Measurements from ENCODE around the gene SLC9A3.

SLC9A3 gene

GRCh38 chr5:472656-473550 is 51.3 kb downstream of the SLC9A3 start:
- peak; percentile 93 for DNase-seq

GRCh38 chr5:472076-472655 is 52.1 kb downstream of the SLC9A3 start:
- DNase-seq, result peak; percentile 52

- DNase-seq, result no peak
Measured at GRCh38 chr5:471750-472058, 52.5 kb downstream of the SLC9A3 start.

GRCh38 chr5:470961-471749 is 53.1 kb downstream of the SLC9A3 start:
- no peak for DNase-seq

GRCh38 chr5:469752-470483 is 54.3 kb downstream of the SLC9A3 start:
- DNase-seq, result no peak

GRCh38 chr5:468401-468800 is 55.8 kb downstream of the SLC9A3 start:
- no peak for DNase-seq

GRCh38 chr5:466661-467310 is 57.5 kb downstream of the SLC9A3 start:
- DNase-seq, result no peak

- no peak for DNase-seq
Measured at GRCh38 chr5:465591-466403, 58.5 kb downstream of the SLC9A3 start.

- no peak for DNase-seq
Measured at GRCh38 chr5:464843-465590, 59.2 kb downstream of the SLC9A3 start.

GRCh38 chr5:464446-464842 is 59.8 kb downstream of the SLC9A3 start:
- DNase-seq, result no peak

GRCh38 chr5:463952-464351 is 60.3 kb downstream of the SLC9A3 start:
- DNase-seq, result peak; percentile 69

- DNase-seq, result no peak
Measured at GRCh38 chr5:463301-463700, 60.9 kb downstream of the SLC9A3 start.

- DNase-seq, result no peak
Measured at GRCh38 chr5:462051-462481, 62.2 kb downstream of the SLC9A3 start.

GRCh38 chr5:460273-460625 is 64.0 kb downstream of the SLC9A3 start:
- DNase-seq, result no peak

GRCh38 chr5:459562-460272 is 64.5 kb downstream of the SLC9A3 start:
- DNase-seq, result no peak

- DNase-seq, result peak; percentile 78
Measured at GRCh38 chr5:458547-459353, 65.5 kb downstream of the SLC9A3 start.

GRCh38 chr5:457195-457961 is 66.9 kb downstream of the SLC9A3 start:
- no peak for DNase-seq

GRCh38 chr5:456351-457194 is 67.7 kb downstream of the SLC9A3 start:
- DNase-seq, result no peak

Data from stimulated activated CD8-positive, alpha-beta memory T cell treated with anti-CD3 and anti-CD28 coated beads, Interleukin-4, amount 100 ng/mL, for 48 hours (primary cell).